ENCODE data around the gene DSN1. TPM values are rescaled to one million over a fixed set of nuclear protein-coding genes. Genes with fewer than 3 reads are reported as not detected.

The DSN1 gene
- total RNA-seq, 1 experiment from 2014 or later: 16.3 TPM

DNA sequence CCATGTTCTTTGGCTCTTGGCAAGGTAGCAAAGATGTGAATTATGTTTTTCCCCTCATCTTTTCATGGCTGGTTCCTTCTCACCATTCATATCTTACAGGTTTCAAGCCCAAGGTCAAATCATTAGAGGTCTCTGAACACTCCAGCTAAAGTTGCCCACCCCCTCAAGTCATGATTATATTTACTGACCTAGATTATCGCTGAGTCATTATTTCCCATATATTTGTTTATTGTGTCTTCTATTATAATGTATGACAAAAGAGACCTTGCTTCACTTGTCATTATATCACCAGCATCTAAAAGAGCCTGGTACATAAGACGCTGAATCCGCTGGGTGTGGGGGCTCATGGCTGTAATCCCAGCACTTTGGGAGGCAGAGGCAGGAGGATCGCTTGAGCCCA lies 12.4 kb downstream of the DSN1 start:
- no peaks in the 10 kb centered on the region for H4K20me1 ChIP-seq (ENCODE audit: insufficient read depth, low read depth, low read length)
- no peak overlapping the region for H3K4me2 ChIP-seq (ENCODE audit: low read depth, low read length, poor library complexity, severe bottlenecking)
- DNase-seq: no peak
- H3K9me3 ChIP-seq (ENCODE audit: low read length): no peaks in the 10 kb centered on the region
- no peak overlapping the region for H3K27ac ChIP-seq (ENCODE audit: low read length)
- H3K4me1 ChIP-seq (ENCODE audit: low read length): peaks cover 23% of the 10 kb centered on the region
- H3K36me3 ChIP-seq (ENCODE audit: insufficient read depth, low read length): peaks cover 16% of the 10 kb centered on the region; the same call in 1 of the 2 replicates
- no peak overlapping the region for H3K9ac ChIP-seq (ENCODE audit: low read length)
- no peak overlapping the region for H3K4me3 ChIP-seq (ENCODE audit: low read length)
- no peaks in the 10 kb centered on the region for H3K27me3 ChIP-seq (ENCODE audit: low read length)
- H3K9me2 ChIP-seq (replicated peaks; ENCODE audit: insufficient read depth, low read length): no peaks in the 10 kb centered on the region
- H2AFZ ChIP-seq (ENCODE audit: low read length): no peak overlapping the region
- no peaks in the 10 kb centered on the region for H3K79me2 ChIP-seq (ENCODE audit: low read length)

DNA sequence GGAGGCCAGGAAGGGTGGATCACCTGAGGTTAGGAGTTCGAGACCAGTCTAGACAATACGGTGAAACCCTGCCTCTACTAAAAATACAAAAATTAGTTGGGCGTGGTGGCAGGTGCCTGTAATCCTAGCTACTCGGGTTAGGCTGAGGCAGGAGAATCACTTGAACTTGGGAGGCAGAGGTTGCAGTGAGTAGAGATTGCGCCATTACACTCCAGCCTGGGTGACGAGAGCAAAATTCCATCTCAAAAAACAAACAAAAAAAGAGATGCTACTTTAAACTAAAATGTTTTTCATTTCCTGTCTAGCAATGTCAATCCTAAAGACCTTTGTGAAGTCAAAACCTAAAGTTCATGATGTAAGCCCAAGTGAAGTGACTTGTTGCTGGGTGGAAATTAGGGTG lies 12.9 kb downstream of the DSN1 start:
- Histone ChIP-seq H3K9me2 (replicated peaks; ENCODE audit: insufficient read depth, low read length) (no peaks in the 10 kb centered on the region), H4K20me1 (ENCODE audit: insufficient read depth, low read depth, low read length) (no peaks in the 10 kb centered on the region), H3K27ac (ENCODE audit: low read length) (no peak overlapping the region), H3K4me3 (ENCODE audit: low read length) (no peak overlapping the region), H3K9ac (ENCODE audit: low read length) (no peak overlapping the region), H3K36me3 (ENCODE audit: insufficient read depth, low read length) (peaks cover 19% of the 10 kb centered on the region; the same call in 1 of the 2 replicates), H3K27me3 (ENCODE audit: low read length) (no peaks in the 10 kb centered on the region), H3K79me2 (ENCODE audit: low read length) (no peaks in the 10 kb centered on the region), H3K4me2 (ENCODE audit: low read depth, low read length, poor library complexity, severe bottlenecking) (no peak overlapping the region), H3K9me3 (ENCODE audit: low read length) (no peaks in the 10 kb centered on the region), H2AFZ (ENCODE audit: low read length) (no peak overlapping the region), H3K4me1 (ENCODE audit: low read length) (peaks cover 23% of the 10 kb centered on the region)
- DNase-seq: no peak

DNA sequence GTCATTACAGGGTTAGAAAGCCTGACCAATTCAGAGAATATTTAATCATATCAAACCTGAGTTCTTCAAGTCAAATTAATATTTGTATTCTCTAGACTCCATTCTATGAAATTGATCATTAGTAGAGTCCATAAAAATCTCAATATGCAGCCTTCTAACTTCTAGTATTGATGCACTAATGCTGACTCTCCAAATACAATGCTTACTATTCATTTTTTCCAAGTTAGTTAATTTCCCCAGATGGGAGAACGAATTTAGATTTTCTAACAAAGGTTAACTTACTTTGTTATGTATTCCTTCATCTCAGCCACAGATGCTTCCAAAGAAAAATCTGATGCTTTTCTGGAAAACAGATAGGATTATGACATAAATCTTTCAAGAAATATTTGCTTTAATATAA lies 15.3 kb downstream of the DSN1 start:
- DNase-seq: no peak
- Histone ChIP-seq H3K27ac (ENCODE audit: low read length) (peak overlapping the region; percentile 93), H2AFZ (ENCODE audit: low read length) (0 out of 2 replicates have a peak overlapping the region, but pooled peaks have one; percentile 64), H3K36me3 (ENCODE audit: insufficient read depth, low read length) (peaks cover 34% of the 10 kb centered on the region; the same call in 1 of the 2 replicates), H3K4me3 (ENCODE audit: low read length) (peak overlapping the region; percentile 22; the same call in 1 of the 2 replicates), H3K4me2 (ENCODE audit: low read depth, low read length, poor library complexity, severe bottlenecking) (peak overlapping the region; percentile 62), H3K9ac (ENCODE audit: low read length) (peak overlapping the region; percentile 58), H3K4me1 (ENCODE audit: low read length) (peaks cover 23% of the 10 kb centered on the region), H3K9me2 (replicated peaks; ENCODE audit: insufficient read depth, low read length) (no peaks in the 10 kb centered on the region), H3K79me2 (ENCODE audit: low read length) (no peaks in the 10 kb centered on the region), H3K9me3 (ENCODE audit: low read length) (no peaks in the 10 kb centered on the region), H4K20me1 (ENCODE audit: insufficient read depth, low read depth, low read length) (no peaks in the 10 kb centered on the region), H3K27me3 (ENCODE audit: low read length) (no peaks in the 10 kb centered on the region)

DNA sequence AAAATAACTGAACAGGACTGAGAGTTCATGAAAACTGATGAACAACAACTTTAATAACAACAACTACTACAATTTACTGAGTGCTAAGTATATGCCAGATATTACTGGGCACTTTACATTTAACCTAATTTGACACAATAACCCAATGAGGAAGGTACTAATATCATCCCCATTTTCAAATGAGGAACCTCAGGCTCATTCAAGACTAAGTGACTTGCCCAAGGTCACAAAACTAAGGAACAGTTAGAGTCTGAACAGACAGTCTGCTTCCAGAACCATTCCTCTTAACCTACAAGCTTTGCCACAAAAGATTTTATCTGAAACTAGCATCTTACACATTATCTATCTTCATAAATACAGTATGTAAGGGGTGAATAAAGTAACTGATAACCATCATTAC lies 17.1 kb downstream of the DSN1 start:
- H3K27me3 ChIP-seq (ENCODE audit: low read length): no peaks in the 10 kb centered on the region
- peak overlapping the region; percentile 2; the same call in 1 of the 2 replicates for H3K27ac ChIP-seq (ENCODE audit: low read length)
- peaks cover 47% of the 10 kb centered on the region; the same call in 1 of the 2 replicates for H3K36me3 ChIP-seq (ENCODE audit: insufficient read depth, low read length)
- no peak overlapping the region for H3K4me3 ChIP-seq (ENCODE audit: low read length)
- no peaks in the 10 kb centered on the region for H3K9me2 ChIP-seq (replicated peaks; ENCODE audit: insufficient read depth, low read length)
- H3K4me2 ChIP-seq (ENCODE audit: low read depth, low read length, poor library complexity, severe bottlenecking): no peak overlapping the region
- H4K20me1 ChIP-seq (ENCODE audit: insufficient read depth, low read depth, low read length): no peaks in the 10 kb centered on the region
- H3K9ac ChIP-seq (ENCODE audit: low read length): no peak overlapping the region
- peaks cover 23% of the 10 kb centered on the region for H3K4me1 ChIP-seq (ENCODE audit: low read length)
- no peak for DNase-seq
- no peak overlapping the region for H2AFZ ChIP-seq (ENCODE audit: low read length)
- H3K9me3 ChIP-seq (ENCODE audit: low read length): no peaks in the 10 kb centered on the region
- no peaks in the 10 kb centered on the region for H3K79me2 ChIP-seq (ENCODE audit: low read length)

DNA sequence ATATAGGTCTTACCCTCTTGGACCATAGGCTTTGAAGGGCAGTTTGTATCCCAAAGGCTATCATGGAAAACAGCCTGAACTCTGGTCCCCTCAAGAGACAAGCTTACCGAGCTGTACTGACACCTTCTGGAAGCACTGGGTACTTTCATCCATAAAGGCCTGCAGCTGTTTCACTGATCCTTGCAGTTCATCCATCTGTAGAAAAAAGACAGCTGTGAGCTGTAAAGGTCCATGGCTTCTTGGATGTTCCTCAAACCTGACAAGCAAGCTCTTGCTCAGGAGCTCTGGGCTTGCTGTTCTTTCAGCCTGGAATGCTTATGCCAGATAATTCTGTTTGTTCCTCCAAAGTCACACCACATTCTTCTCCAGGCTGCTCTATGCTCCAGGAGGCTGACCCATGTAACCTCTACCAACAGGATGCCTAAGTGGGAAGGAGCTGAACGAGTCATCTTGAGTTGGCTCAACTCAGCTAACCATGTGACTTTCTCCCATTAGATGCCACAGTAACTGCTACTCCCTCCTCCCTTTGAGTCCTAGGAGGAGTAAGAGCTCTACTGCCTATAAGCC lies 18.8 kb downstream of the DSN1 start:
- H3K36me3 ChIP-seq (ENCODE audit: insufficient read depth, low read length): peaks cover 48% of the 10 kb centered on the region; the same call in 1 of the 2 replicates
- H3K9ac ChIP-seq (ENCODE audit: low read length): no peak overlapping the region
- H3K4me3 ChIP-seq (ENCODE audit: low read length): no peak overlapping the region
- no peaks in the 10 kb centered on the region for H3K9me3 ChIP-seq (ENCODE audit: low read length)
- no peak overlapping the region for H3K27ac ChIP-seq (ENCODE audit: low read length)
- H3K9me2 ChIP-seq (replicated peaks; ENCODE audit: insufficient read depth, low read length): no peaks in the 10 kb centered on the region
- no peak overlapping the region for H2AFZ ChIP-seq (ENCODE audit: low read length)
- peaks cover 23% of the 10 kb centered on the region for H3K4me1 ChIP-seq (ENCODE audit: low read length)
- DNase-seq: peak; percentile 78
- H3K27me3 ChIP-seq (ENCODE audit: low read length): no peaks in the 10 kb centered on the region
- H4K20me1 ChIP-seq (ENCODE audit: insufficient read depth, low read depth, low read length): no peaks in the 10 kb centered on the region
- H3K4me2 ChIP-seq (ENCODE audit: low read depth, low read length, poor library complexity, severe bottlenecking): no peak overlapping the region
- no peaks in the 10 kb centered on the region for H3K79me2 ChIP-seq (ENCODE audit: low read length)

DNA sequence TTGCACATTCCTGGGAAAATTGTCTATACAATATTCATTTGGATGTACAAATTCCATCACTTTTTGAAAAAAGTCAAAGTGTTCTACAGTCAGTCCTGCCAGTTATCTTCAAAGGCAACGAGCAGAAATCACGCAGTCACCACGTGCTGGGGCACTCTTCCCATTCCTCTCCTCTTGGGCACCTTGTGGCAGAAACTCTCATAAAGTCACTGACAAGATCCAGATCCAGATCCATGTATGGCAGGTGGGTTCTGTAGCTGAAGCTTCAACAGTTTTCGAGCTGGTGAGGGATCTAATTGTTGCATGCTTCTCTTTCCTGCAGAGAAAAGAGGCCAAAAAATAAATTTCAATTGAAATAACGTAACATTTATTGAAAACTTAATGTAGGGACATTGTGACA lies 21.0 kb downstream of the DSN1 start:
- H3K36me3 ChIP-seq (ENCODE audit: insufficient read depth, low read length): peaks cover 48% of the 10 kb centered on the region; the same call in 1 of the 2 replicates
- H3K4me2 ChIP-seq (ENCODE audit: low read depth, low read length, poor library complexity, severe bottlenecking): no peak overlapping the region
- no peaks in the 10 kb centered on the region for H3K27me3 ChIP-seq (ENCODE audit: low read length)
- H3K9me2 ChIP-seq (replicated peaks; ENCODE audit: insufficient read depth, low read length): no peaks in the 10 kb centered on the region
- no peak overlapping the region for H3K4me3 ChIP-seq (ENCODE audit: low read length)
- peaks cover 12% of the 10 kb centered on the region for H3K4me1 ChIP-seq (ENCODE audit: low read length)
- no peak for DNase-seq
- no peak overlapping the region for H2AFZ ChIP-seq (ENCODE audit: low read length)
- H3K79me2 ChIP-seq (ENCODE audit: low read length): no peaks in the 10 kb centered on the region
- no peaks in the 10 kb centered on the region for H3K9me3 ChIP-seq (ENCODE audit: low read length)
- no peak overlapping the region for H3K27ac ChIP-seq (ENCODE audit: low read length)
- H3K9ac ChIP-seq (ENCODE audit: low read length): no peak overlapping the region
- H4K20me1 ChIP-seq (ENCODE audit: insufficient read depth, low read depth, low read length): no peaks in the 10 kb centered on the region

DNA sequence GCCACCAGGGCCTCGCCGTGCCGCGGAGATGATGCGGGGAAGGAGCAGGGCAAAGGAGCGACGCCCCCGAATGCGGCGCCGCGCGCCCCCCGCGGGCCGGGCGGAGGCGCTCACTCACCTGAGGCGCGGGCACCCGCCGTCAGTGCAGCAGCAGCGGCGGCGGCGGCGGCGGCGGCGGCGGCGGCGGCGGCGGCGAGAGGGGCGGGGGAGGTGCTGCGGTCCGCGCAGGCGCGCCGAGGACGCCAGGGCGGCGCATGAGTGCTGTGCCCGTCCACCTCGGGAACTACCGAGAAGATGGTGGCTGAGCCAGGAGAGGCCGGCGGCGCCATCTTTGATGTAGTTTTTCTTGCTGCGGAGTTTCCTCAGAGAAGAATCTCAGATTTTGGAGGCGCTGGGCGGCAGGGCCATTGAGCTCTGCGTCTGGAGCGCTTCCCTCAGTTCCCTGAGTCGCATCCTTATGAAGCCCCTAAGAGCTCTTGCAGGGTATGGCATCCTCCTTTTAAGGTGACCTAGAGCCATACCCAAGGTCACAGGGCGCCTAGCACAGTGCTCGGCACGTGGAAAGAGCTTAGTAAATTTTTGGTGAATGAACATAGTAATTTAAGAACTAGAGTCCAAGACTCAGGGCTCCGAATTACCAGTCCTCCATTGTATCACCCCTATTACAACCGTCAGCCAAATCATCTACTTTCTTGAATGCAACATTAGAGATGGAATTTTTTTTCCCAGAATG lies 27.5 kb downstream of the DSN1 start, which contains the start of gene NDRG3:
Gene NDRG3, minus strand, starts transcription at position 164 of the 733 bp plus-strand sequence. CDS start 24,355 bp downstream, outside the sequence.
- no peaks in the 10 kb centered on the region for H4K20me1 ChIP-seq (ENCODE audit: insufficient read depth, low read depth, low read length)
- H3K9ac ChIP-seq (ENCODE audit: low read length): peak within 1 kb of the TSS; percentile 89
- H3K36me3 ChIP-seq (ENCODE audit: insufficient read depth, low read length): 0 out of 2 replicates have a peak, but pooled peaks cover 3% of the 10 kb centered on the region
- H3K4me2 ChIP-seq (ENCODE audit: low read depth, low read length, poor library complexity, severe bottlenecking): peak within 1 kb of the TSS; percentile 99
- peaks cover 36% of the 10 kb centered on the region for H3K79me2 ChIP-seq (ENCODE audit: low read length)
- H3K9me3 ChIP-seq (ENCODE audit: low read length): no peaks in the 10 kb centered on the region
- H3K27me3 ChIP-seq (ENCODE audit: low read length): no peaks in the 10 kb centered on the region
- peak within 1 kb of the TSS; percentile 91 for H3K4me3 ChIP-seq (ENCODE audit: low read length)
- H3K9me2 ChIP-seq (replicated peaks; ENCODE audit: insufficient read depth, low read length): no peaks in the 10 kb centered on the region
- peak within 1 kb of the TSS; percentile 58 for H3K27ac ChIP-seq (ENCODE audit: low read length)
- H2AFZ ChIP-seq (ENCODE audit: low read length): peak within 1 kb of the TSS; percentile 96
- peak; percentile 98 for DNase-seq
- peaks cover 38% of the 10 kb centered on the region for H3K4me1 ChIP-seq (ENCODE audit: low read length)

DNA sequence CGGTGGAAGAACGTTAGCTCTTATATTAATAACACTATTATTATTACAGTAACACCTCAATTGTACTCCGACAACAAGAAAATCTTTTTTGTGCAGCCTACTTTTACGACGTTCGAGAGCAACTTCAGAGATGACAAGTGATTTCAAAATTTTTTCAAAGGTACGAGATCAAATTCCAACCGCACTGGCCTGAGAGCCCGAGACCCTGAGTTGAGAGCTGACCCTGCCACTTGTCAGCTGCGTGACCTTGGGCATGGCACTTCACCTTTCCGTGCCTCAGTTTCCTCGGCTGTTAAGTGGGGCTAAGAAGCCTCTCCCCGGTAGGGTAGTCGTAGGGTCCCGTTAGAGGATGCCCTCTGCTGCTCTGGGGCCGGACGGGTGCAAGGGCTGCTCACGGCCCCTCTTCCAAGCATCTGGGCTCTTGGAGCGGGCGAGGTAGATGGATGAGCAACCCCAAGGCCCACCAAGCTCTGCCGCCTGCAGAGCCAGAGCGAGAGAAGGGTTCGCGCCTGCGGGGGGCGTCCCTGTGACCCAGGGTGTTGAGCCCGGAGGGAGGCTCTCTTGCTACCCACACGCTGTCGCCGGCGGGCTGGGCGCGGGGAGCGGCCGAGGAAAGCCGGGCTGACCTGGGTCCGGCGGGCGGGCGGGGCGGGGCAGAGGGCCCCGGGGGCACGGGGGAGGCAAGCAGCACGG lies 28.2 kb downstream of the DSN1 start:
- 0 out of 2 replicates have a peak, but pooled peaks cover 2% of the 10 kb centered on the region for H3K36me3 ChIP-seq (ENCODE audit: insufficient read depth, low read length)
- no peaks in the 10 kb centered on the region for H3K9me2 ChIP-seq (replicated peaks; ENCODE audit: insufficient read depth, low read length)
- H3K27ac ChIP-seq (ENCODE audit: low read length): no peak overlapping the region
- DNase-seq: peak; percentile 75
- peaks cover 44% of the 10 kb centered on the region for H3K4me1 ChIP-seq (ENCODE audit: low read length)
- no peak overlapping the region for H2AFZ ChIP-seq (ENCODE audit: low read length)
- peak overlapping the region; percentile 99 for H3K4me2 ChIP-seq (ENCODE audit: low read depth, low read length, poor library complexity, severe bottlenecking)
- H3K9ac ChIP-seq (ENCODE audit: low read length): peak overlapping the region; percentile 89
- H4K20me1 ChIP-seq (ENCODE audit: insufficient read depth, low read depth, low read length): no peaks in the 10 kb centered on the region
- peak overlapping the region; percentile 91 for H3K4me3 ChIP-seq (ENCODE audit: low read length)
- H3K27me3 ChIP-seq (ENCODE audit: low read length): no peaks in the 10 kb centered on the region
- H3K79me2 ChIP-seq (ENCODE audit: low read length): peaks cover 44% of the 10 kb centered on the region
- H3K9me3 ChIP-seq (ENCODE audit: low read length): no peaks in the 10 kb centered on the region

Data from Karpas-422 (cell line).